Neural crest cell (in vitro differentiated cells): ENCODE data around the gene ATCAY. TPM values are rescaled to one million over a fixed set of nuclear protein-coding genes. Genes with fewer than 3 reads are reported as not detected.

Experiments used
- DNase-seq: peaks from one replicate; pipeline ENCODE4 v3.0.0; 2021; ENCODE audit warnings: low read depth, mixed read lengths, low spot score
- H3K27ac Mint-ChIP-seq: one replicate; pipeline ENCODE4 v1.8.0; 2021; ENCODE audit warnings: mild to moderate bottlenecking, mixed read lengths; ENCODE audit not compliant: unreplicated experiment
- H3K27me3 Mint-ChIP-seq: 2 replicates; pipeline ENCODE4 v1.8.0; 2021; ENCODE audit warnings: low read depth, mild to moderate bottlenecking, mixed read lengths
- H3K36me3 Mint-ChIP-seq: 2 replicates; pipeline ENCODE4 v1.8.0; 2021; ENCODE audit warnings: low read depth, mild to moderate bottlenecking, mixed read lengths
- H3K4me1 Mint-ChIP-seq: 2 replicates; pipeline ENCODE4 v1.8.0; 2021; ENCODE audit warnings: mixed read lengths
- H3K4me3 Mint-ChIP-seq: one replicate; pipeline ENCODE4 v1.8.0; 2021; ENCODE audit warnings: mild to moderate bottlenecking, mixed read lengths
- H3K9me3 Mint-ChIP-seq: 2 replicates; pipeline ENCODE4 v1.8.0; 2021; ENCODE audit warnings: mixed read lengths
- CTCF ChIP-seq: fragments of 200-600 bp; sonication (generic); conservative IDR thresholded peaks from 2 replicates; pipeline ENCODE4 v1.5.0; 2021; ENCODE audit warnings: antibody characterized with exemption, mild to moderate bottlenecking
- total RNA-seq: library from RNA; stranded (reverse); gene quantifications from 2 replicates; pipeline ENCODE4 v1.2.1, GENCODE V29; 2021

The ATCAY gene
- total RNA-seq, 1 donor from 2014 or later: 14.2 TPM

GRCh38 chr19:3955688-3956087 is 75.2 kb downstream of the ATCAY start:
- no peak overlapping the region for H3K4me3 Mint-ChIP-seq
- H3K4me1 Mint-ChIP-seq: no peaks in the 10 kb centered on the region
- no peaks in the 10 kb centered on the region for H3K36me3 Mint-ChIP-seq
- no peak for TF ChIP-seq CTCF
- H3K27ac Mint-ChIP-seq: no peak overlapping the region
- no peaks in the 10 kb centered on the region for H3K9me3 Mint-ChIP-seq
- no peaks in the 10 kb centered on the region for H3K27me3 Mint-ChIP-seq
- DNase-seq: no peak

DNA sequence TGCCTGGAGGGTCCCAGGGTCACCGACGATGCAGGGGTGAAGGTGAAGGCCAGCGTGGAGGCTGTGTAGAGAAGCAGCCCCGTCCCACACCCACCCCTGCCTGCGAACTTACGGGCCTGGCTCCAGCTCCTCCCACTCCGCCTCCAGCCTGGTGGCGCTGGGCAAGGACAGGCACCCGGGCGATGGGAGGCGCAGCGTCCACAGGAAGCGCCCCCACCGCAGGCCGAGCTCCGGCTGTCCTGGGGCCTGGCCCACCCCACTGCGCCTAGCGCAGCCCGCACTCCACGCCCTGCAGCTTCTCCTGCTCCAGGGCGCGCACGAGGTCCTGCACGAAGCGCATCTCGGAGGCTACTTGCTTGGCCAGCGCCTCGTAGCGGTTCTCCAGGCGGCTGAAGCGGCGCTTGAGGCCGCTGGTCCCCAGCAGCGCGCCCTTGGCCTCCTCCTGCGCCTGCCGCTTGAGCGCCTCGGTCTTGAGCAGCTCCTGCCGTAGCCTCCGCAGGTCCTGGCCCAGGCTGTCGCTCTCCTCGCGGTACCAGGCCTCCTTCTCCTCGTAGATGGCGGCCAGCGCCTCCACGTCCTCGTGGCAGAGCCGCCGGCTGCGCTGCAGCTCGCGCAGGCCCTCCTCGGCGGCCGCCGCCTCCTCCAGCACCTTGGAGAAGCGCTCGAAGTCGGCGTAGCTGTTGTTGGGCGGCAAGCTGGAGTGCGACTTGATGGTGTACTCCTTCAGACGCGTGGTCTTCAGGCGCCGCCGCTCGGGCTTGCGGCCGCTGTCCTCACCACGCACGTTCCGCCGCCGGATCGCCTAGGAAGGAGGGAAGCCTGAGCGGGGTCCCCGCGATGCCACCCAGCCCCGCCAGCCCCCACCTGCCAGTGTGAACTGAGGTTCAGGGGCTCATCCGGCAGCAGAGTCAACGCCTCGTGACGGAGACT is 78.6 kb downstream of the ATCAY start:
- no peak for TF ChIP-seq CTCF
- no peaks in the 10 kb centered on the region for H3K27me3 Mint-ChIP-seq
- H3K27ac Mint-ChIP-seq: no peak overlapping the region
- H3K4me1 Mint-ChIP-seq: no peaks in the 10 kb centered on the region
- no peak for DNase-seq
- H3K9me3 Mint-ChIP-seq: no peaks in the 10 kb centered on the region
- H3K36me3 Mint-ChIP-seq: no peaks in the 10 kb centered on the region
- H3K4me3 Mint-ChIP-seq: no peak overlapping the region

- no peaks in the 10 kb centered on the region for H3K36me3 Mint-ChIP-seq
- no peak for TF ChIP-seq CTCF
- no peaks in the 10 kb centered on the region for H3K27me3 Mint-ChIP-seq
- H3K4me3 Mint-ChIP-seq: no peak overlapping the region
- no peaks in the 10 kb centered on the region for H3K9me3 Mint-ChIP-seq
- DNase-seq: no peak
- H3K4me1 Mint-ChIP-seq: no peaks in the 10 kb centered on the region
- no peak overlapping the region for H3K27ac Mint-ChIP-seq
Observed at GRCh38 chr19:3959766-3960131, 79.3 kb downstream of the ATCAY start.

GRCh38 chr19:3961007-3961406 is 80.5 kb downstream of the ATCAY start:
- H3K27ac Mint-ChIP-seq: no peak overlapping the region

DNA sequence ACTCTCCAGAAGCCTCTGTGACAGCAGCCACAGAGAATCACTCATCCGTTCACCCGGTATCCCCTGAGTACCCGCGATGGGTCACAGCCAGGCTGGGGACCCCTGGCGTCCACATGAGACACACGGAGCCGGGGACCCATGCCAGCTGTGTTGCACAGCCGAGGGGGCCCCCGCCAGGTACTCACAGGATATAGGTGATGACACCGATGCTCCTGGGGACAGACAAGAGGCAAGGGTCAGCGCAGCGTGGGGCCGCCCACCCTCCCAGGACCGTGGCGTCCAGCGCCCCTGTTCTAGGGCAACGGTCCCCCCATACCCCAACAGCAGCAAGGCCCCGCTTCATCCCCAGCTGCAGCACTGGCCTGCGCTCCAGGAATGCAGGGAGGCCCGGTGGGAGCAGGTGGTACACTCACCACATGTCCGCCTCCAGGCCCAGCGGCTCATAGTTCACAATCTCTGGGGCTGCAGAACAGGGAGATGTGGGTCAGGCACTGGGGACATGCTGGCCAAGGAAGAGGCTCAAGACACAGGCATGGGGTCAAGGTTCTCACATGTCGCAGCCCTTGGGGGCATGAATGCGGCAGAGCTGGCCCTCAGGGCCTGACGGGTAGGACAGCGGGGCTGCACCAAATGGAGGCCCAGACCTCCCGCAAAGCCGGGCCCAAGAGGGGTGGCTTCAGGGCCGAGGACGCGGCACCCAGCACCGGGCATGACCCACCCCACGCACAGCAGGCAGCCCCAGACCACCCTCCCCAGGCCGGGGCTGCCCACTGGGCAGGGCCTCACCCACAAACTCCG is 83.2 kb downstream of the ATCAY start:
- H3K36me3 Mint-ChIP-seq: peaks cover 3% of the 10 kb centered on the region
- peaks cover 3% of the 10 kb centered on the region for H3K27me3 Mint-ChIP-seq
- no peak for DNase-seq
- peaks cover 5% of the 10 kb centered on the region for H3K4me1 Mint-ChIP-seq
- no peak for TF ChIP-seq CTCF
- H3K27ac Mint-ChIP-seq: no peak overlapping the region
- no peaks in the 10 kb centered on the region for H3K9me3 Mint-ChIP-seq
- H3K4me3 Mint-ChIP-seq: no peak overlapping the region

More at GRCh38 chr19:3961007-3961406, 80.5 kb downstream of the ATCAY start:
- Mint-ChIP-seq H3K27me3 (no peaks in the 10 kb centered on the region), H3K4me3 (no peak overlapping the region), H3K9me3 (no peaks in the 10 kb centered on the region), H3K36me3 (no peaks in the 10 kb centered on the region), H3K4me1 (no peaks in the 10 kb centered on the region)
- DNase-seq: no peak
- no peak for TF ChIP-seq CTCF
